ENCODE data around the gene TMEM81.

The TMEM81 gene

GRCh38 chr1:205041998-205042910 lies 42.0 kb downstream of the TMEM81 start:
- no peak overlapping the region for H3K9ac ChIP-seq
- no peak overlapping the region for H2AFZ ChIP-seq (ENCODE audit: low read depth)
- no peaks in the 10 kb centered on the region for H3K4me1 ChIP-seq (ENCODE audit: low read depth, poor library complexity, severe bottlenecking)
- no peak overlapping the region for H3K27ac ChIP-seq
- H3K36me3 ChIP-seq (ENCODE audit: insufficient read depth): no peaks in the 10 kb centered on the region
- no peaks in the 10 kb centered on the region for H3K79me2 ChIP-seq (ENCODE audit: insufficient read depth, low read depth)
- H3K27me3 ChIP-seq (ENCODE audit: insufficient read depth, low read depth): peaks cover 77% of the 10 kb centered on the region
- H3K4me3 ChIP-seq (IDR thresholded peaks at IDR 0.05; ENCODE audit: insufficient read depth, low read depth, low read length): no peak overlapping the region
- no peak overlapping the region for H3K4me2 ChIP-seq
- no peaks in the 10 kb centered on the region for H4K20me1 ChIP-seq (ENCODE audit: insufficient read depth)
- no peak for TF ChIP-seq CTCF (conservative IDR thresholded peaks at IDR 0.05; ENCODE audit: low read depth, low read length)

GRCh38 chr1:205041001-205041715 lies 43.1 kb downstream of the TMEM81 start:
- no peak overlapping the region for H3K27ac ChIP-seq
- no peak for TF ChIP-seq CTCF (conservative IDR thresholded peaks at IDR 0.05; ENCODE audit: low read depth, low read length)
- H4K20me1 ChIP-seq (ENCODE audit: insufficient read depth): no peaks in the 10 kb centered on the region
- no peak overlapping the region for H3K4me3 ChIP-seq (IDR thresholded peaks at IDR 0.05; ENCODE audit: insufficient read depth, low read depth, low read length)
- H3K4me2 ChIP-seq: no peak overlapping the region
- H2AFZ ChIP-seq (ENCODE audit: low read depth): no peak overlapping the region
- no peak overlapping the region for H3K9ac ChIP-seq
- peaks cover 66% of the 10 kb centered on the region for H3K27me3 ChIP-seq (ENCODE audit: insufficient read depth, low read depth)
- no peaks in the 10 kb centered on the region for H3K36me3 ChIP-seq (ENCODE audit: insufficient read depth)
- no peaks in the 10 kb centered on the region for H3K79me2 ChIP-seq (ENCODE audit: insufficient read depth, low read depth)
- H3K4me1 ChIP-seq (ENCODE audit: low read depth, poor library complexity, severe bottlenecking): no peaks in the 10 kb centered on the region

DNA sequence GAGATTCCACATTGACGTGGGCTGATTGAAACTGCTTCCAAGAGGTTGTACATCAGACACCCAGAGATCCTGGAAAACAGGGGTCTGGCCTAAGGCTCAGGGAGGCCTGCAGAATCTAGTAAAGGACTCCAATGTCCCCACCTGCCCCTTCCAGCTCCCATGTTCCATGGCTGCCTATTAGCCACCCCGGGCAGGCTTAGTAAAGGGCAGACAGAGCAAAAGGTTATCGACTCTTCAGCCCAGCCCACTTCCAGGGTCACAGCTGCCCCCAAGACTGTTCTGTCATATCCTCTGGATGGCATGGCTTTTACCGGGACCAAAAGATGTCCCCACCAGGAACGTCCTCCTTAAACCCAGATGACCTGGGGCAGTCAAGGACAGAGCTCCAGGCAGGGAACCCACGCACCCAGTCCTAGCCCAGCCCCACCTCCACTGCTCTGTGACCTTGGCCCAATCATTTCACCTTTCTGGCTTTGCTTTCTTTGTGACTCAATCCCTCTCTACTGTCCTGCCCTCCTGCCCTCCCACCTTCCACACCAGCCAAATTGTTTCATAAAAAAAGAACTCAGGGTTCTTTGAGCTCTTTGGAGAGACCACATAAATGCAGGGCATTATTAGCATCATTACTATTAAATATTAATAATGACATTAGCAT lies 46.0 kb downstream of the TMEM81 start:
- Histone ChIP-seq H3K4me1 (ENCODE audit: low read depth, poor library complexity, severe bottlenecking) (no peaks in the 10 kb centered on the region), H2AFZ (ENCODE audit: low read depth) (no peak overlapping the region), H3K27ac (no peak overlapping the region), H3K36me3 (ENCODE audit: insufficient read depth) (no peaks in the 10 kb centered on the region), H3K27me3 (ENCODE audit: insufficient read depth, low read depth) (peaks cover 43% of the 10 kb centered on the region), H3K4me3 (IDR thresholded peaks at IDR 0.05; ENCODE audit: insufficient read depth, low read depth, low read length) (no peak overlapping the region), H3K79me2 (ENCODE audit: insufficient read depth, low read depth) (no peaks in the 10 kb centered on the region), H3K4me2 (no peak overlapping the region), H4K20me1 (ENCODE audit: insufficient read depth) (no peaks in the 10 kb centered on the region), H3K9ac (no peak overlapping the region)
- TF ChIP-seq CTCF (conservative IDR thresholded peaks at IDR 0.05; ENCODE audit: low read depth, low read length): no peak

DNA sequence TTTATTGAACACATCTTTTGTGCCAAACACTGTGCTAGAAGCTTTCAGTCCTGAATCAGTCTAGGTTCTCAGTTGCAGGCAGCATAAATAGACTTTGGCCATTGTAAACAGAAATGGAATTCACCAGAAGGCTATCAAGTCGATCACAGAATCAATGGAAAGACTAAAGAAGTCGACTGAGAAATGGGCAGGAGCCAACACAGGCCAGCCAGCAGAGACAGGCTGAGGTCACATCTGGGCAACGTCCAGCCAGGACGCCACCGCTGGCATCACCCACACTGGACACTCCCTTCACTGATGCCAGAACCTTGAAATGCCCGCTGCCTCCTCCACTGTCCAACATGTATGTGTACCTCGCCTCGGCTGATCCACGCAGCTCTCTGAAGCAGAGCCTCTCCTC lies 46.7 kb downstream of the TMEM81 start:
- no peak overlapping the region for H3K9ac ChIP-seq
- no peak for TF ChIP-seq CTCF (conservative IDR thresholded peaks at IDR 0.05; ENCODE audit: low read depth, low read length)
- no peaks in the 10 kb centered on the region for H4K20me1 ChIP-seq (ENCODE audit: insufficient read depth)
- H3K4me1 ChIP-seq (ENCODE audit: low read depth, poor library complexity, severe bottlenecking): no peaks in the 10 kb centered on the region
- H3K27me3 ChIP-seq (ENCODE audit: insufficient read depth, low read depth): peaks cover 44% of the 10 kb centered on the region
- H2AFZ ChIP-seq (ENCODE audit: low read depth): no peak overlapping the region
- no peak overlapping the region for H3K27ac ChIP-seq
- H3K79me2 ChIP-seq (ENCODE audit: insufficient read depth, low read depth): no peaks in the 10 kb centered on the region
- no peak overlapping the region for H3K4me3 ChIP-seq (IDR thresholded peaks at IDR 0.05; ENCODE audit: insufficient read depth, low read depth, low read length)
- H3K36me3 ChIP-seq (ENCODE audit: insufficient read depth): no peaks in the 10 kb centered on the region
- no peak overlapping the region for H3K4me2 ChIP-seq

Measured in KMS-11 (cell line).